Ammon's horn (tissue), 1 donor: ENCODE measurements around the gene AATF.

ENCODE experiments used
- DNase-seq: peaks from one replicate; pipeline ENCODE4 v3.0.0-alpha.2; 2016; ENCODE audit warnings: low spot score

AATF gene

DNA sequence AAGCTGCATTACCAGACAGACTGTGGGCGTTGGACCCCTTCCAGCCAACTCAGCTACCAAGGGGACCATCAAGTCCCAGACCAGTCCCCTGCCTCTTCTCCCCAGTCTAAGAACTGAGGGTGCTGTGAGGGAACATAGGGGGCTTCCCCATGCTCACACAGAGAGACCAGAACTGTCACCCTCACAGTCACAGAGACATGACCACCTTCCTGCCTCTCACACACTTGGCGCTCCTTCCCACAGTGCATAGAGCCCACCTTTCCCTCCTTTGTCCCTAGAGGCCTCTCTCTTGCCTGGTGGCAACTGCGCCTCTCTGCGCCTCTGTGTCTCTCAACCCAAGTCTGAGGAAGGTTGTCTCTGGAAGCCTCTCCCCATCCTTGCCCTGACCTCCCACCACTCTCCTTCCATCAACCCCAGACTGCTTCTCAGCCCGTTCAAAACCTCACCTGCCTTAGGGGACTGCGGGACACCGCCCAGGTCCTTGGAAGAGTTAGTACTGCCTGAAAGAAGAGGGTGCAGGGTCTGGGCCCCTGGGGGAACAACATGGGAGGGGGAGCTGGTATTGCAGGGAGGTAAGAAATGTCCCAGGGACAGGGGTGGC lies 17.6 kb upstream of the AATF start:
- no peak for DNase-seq

DNA sequence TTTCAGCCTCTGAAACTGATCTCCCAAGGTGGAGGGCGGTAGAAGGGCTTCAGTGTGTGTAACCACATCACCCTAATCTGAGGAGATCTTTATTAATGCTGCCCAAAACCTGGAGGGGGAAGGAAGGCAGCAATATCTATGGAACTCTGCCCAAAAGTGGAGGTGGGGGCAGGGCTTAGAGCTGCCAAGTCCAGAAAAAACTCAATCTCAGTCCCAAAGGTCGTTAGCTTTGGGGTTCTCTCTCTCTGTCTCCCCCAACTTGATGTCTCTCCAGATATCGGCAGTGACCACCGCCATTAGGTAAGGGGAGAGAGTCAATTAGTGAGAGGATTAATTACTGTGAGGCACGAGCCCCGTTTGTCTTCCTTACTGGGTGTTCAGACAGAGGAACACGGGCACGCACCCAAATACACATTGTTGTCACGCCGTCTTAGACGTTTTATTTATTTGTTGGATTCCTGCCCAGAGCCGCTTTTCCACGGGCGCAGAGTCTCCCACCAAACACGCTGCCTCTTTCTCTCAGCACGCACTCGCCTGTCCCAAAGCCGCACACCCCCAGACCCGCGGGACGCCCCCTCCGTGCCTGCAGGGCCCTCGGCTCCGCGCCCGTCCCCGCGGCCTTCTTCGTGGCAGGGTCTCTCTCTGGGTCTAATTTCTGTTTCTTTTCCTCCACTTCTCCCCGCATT lies 16.9 kb upstream of the AATF start:
- no peak for DNase-seq

DNA sequence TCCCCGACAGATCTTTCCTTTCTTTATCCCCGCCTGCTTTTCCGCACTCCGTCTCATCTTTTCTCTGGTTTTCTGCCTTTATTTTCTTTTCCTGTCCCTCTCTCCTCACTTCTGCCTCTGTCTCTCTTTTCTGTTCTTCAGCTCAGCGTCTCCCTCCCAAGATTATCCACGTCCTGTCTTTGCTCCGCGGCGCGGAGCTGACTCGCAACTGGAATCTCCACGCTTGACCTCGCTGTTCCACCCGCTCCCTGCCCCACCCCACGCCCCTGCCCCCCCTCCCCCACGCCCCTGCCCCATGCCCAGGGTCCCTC lies 16.4 kb upstream of the AATF start:
- no peak for DNase-seq

GRCh38 chr17:36932694-36933511 lies 15.9 kb upstream of the AATF start:
- no peak for DNase-seq

DNA sequence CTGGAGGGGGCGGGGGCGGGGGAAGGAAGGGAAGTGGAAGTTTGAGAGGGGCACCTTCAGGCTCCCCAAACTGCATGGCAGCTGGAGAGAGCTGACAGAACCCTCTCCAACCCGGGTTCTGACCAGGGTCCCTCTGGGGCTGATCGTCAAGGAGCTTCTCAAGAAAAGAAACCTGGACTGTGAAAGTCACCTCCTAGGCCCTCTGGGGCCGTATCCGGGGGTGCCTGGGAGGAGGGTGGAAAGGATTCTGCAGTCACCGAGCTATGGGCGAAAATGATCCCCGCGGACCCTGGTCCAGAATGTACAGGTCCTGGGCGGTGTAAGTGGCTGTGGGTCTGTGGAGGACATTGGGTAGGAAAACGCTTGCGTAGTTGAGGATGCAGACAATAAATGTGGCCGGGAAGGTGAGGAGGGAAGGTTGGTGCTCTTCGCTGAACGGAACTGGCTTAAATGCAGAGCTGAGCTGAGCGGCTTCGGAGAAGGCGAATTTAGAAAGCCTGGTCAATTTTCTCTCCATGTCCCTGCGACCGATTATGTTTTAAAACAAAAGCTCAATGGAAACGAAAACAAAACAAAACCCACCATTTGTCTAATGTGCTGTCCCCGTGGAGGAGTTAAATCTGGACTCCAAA lies 15.1 kb upstream of the AATF start:
- no peak for DNase-seq

- no peak for DNase-seq
Observed at GRCh38 chr17:36934144-36934691, 14.5 kb upstream of the AATF start.

GRCh38 chr17:36934692-36935630 lies 13.8 kb upstream of the AATF start:
- DNase-seq = no peak

DNA sequence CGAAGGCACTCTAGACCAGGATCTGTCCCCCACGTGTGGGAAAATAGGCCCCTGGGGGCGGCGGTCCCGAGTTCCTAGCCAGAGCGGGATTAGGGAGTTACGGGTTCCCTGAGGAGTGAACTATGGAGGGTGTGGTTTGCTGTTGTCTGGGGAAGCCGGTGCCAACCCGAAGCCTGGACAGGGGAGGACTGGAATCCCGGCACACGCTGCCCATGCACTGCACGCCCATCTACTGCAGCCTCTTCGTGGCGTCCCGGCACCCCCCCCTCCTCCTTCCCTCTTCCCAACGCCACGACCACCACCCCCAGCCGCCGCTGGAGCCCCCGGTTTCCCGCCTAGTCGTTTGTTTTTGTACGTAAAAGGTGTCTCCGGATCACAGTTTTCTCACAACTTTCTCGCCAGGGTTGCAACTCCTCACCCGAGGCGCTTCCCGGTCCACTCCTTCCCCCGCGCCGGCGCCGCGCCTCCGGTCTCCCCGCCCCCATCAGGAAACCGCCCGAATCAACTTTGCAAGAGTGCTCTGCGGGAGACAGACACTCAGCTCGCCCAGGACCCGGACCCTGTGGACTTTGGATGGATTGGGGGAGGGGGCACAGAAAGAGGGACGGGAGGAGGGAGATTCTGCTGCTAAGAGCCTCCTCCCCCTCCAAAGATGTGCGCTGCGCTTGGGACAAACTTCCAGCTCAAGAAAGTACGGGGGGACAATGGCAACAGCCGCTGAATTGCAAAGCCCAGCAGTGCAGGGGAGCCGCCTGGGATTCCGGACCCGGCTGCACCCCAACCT lies 12.9 kb upstream of the AATF start:
- no peak for DNase-seq

- DNase-seq = no peak
Observed at GRCh38 chr17:36936455-36937000, 12.2 kb upstream of the AATF start.

GRCh38 chr17:36937001-36937958 lies 11.5 kb upstream of the AATF start, which contains the start of gene LHX1:
LHX1 (plus strand) TSS chr17:36937475; CDS start chr17:36938198, 723 bp downstream.
- DNase-seq = no peak

- no peak for DNase-seq
Observed at GRCh38 chr17:36937959-36938565, 10.7 kb upstream of the AATF start.

DNA sequence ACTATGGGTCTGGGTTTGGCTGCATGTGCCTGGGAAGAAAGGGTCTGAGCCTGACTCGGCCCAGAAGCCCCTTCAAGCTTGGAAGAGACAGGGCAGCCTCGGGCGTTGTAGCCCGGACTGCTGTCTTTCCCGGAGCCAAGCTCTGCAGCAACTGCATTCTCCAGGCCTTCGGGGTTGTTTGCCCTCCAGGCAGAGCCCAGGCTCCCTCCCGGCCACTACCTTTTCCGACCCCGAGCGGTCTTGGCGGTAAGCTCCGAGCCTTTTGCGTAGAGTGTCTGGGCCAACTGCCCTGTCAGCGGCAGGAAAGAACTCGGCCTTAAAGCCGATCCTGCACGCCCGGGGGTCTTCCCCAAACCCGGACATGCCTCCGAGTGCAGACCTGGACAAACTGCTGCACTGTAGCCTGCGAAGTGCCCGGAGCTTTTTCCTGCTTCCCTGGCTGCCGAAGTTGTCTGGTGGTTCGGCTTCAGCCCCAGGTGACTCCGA lies 10.1 kb upstream of the AATF start:
- DNase-seq = no peak

DNA sequence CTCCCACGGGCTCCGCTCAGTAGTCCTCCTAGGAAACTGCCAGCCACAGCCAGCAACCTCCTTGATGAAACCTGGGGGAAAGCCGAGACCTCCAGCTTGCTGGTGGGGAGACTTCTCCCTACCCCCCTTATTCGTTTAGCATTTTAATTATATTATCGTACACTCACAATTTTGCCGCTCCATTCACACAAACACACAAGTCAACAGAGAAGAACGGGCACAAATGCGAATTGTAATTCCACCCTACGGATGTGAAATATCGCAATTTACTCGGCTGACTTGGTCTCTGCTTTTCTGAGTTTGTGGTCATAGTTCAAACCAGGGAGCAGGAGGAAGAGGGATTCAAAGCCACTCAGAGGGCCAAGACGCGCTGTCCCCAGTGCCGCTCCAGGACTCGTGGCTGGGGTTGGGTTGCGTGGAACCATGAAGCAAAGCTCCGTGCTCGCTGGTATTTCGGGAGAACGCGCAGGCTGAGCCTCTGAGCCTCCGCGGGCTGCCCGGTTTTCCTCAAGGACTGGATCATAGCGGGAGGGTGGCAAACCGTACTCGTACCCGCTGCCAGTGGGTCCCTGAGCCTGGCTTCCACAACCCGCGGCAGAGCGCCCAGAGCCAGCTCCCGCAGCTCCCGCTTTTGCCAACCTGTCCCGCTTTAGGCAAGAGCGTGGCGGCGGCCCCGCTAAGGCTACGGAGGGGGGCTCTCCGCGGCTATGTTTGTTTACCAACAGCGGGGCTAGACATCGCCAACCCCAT lies 9.5 kb upstream of the AATF start:
- no peak for DNase-seq

DNA sequence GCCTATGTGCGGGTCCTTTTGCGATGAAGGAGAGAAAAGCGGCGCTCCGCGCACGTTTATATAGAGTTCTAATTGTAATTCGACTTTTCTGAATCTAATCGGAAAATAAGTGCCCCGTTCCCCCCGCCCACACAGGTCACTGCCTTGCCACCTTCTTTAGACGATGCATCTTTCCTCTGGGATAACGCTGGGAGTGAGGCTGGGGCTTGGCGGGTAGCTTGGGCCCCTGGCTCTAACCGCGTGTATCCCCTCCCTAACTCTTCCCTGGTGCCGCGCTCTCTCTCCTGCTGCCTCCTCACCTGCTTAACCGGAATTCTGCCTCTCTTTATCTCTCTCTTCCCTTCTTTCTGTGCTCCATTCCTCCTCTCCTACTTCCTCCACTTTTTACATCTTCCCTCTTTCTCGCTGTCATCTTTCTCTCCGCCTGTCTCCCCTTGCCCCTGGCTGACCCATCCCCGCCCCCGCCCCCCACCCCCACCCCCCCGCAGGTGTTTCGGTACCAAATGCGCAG lies 8.9 kb upstream of the AATF start:
- no peak for DNase-seq

DNA sequence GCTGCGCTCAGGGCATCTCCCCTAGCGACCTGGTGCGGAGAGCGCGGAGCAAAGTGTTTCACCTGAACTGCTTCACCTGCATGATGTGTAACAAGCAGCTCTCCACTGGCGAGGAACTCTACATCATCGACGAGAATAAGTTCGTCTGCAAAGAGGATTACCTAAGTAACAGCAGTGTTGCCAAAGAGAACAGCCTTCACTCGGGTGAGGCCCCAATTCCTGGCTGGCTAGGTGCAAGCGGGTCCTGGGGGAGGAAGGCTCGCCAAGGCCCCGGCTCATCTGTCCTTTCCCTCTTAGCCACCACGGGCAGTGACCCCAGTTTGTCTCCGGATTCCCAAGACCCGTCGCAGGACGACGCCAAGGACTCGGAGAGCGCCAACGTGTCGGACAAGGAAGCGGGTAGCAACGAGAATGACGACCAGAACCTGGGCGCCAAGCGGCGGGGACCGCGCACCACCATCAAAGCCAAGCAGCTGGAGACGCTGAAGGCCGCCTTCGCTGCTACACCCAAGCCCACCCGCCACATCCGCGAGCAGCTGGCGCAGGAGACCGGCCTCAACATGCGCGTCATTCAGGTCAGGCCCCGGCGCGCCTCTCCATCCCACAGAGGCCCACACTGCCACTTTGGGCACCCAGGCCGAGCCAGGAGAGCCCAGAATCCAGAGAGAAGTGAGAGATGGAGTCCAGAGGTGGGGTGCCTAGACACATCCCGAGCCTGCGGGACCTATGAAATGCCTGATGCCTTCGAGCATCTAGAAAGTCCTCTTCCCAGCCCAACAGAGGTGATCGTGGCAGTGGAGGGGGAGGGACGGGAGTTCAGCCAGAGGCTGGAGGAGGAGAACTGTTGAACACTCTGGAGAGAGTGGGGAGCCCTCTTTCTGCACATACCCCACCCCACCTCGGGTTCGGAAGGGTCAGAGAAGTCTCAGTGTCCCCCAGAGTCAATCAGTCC lies 8.2 kb upstream of the AATF start:
- no peak for DNase-seq

DNA sequence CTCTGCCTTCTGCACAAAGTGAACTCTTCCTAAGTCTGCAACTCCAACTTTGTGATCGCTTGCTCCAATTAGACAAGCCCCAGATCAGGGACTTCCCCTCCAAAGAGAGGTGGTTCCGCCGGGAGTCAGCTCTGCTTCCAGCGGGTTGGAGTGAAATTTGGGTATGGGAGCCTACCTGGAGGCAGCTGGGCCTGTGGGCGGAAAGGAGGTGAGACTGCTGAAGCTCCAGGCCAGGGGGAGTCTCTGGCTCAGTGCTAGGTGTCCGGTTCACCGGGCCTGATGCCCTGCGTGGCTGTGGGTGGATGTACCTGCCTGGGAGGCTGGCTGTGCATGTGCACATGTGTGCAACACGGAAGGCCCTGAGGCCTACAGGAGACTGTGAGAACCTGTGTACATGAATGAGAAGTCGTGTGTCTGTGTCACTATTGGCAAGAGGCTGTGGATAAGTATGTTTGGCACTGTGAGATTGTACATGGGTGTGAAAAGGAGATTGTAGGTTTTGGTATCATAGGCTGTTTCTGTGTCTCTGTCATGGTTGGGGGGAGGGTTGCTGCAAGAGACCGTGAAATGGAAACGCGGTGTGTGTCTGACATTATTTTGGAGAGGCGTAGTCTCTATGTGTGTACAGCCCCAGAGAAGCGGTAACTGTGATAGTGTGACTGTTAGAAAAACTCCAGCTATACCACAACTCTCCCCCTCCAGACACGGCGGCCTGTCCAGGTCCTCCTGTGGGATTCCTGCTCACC lies 7.3 kb upstream of the AATF start:
- no peak for DNase-seq
